Naive B cell (primary cell): ENCODE measurements around the gene NAALADL2. TPM values are rescaled to one million over a fixed set of nuclear protein-coding genes. Genes with fewer than 3 reads are reported as not detected.
"Not testable (repeated sequence)": the region's sequence is repeated elsewhere in the genome, so short reads cannot be mapped to it uniquely, and the experiment has no call there.

ENCODE experiments used
- ATAC-seq, 2 donors: fragments of 150-1000 bp; cut with Tn5 transposase; 2 replicates each; pipeline ENCODE4 v1.10.0; 2021; ENCODE audit warnings: low read depth in 2 of 2, mild to moderate bottlenecking in 2 of 2, moderate library complexity in 2 of 2
- DNase-seq: peaks from one replicate; pipeline ENCODE4 v3.0.0; 2022
- H3K27ac Mint-ChIP-seq, 6 donors: one replicate each; pipeline ENCODE4 v1.8.0; 2020 to 2022; ENCODE audit warnings: mild to moderate bottlenecking in 6 of 6, mixed read lengths in 6 of 6, moderate library complexity in 5 of 6, inconsistent platforms in 2 of 6
- H3K27me3 Mint-ChIP-seq, 3 donors: one replicate each; pipeline ENCODE4 v1.8.0; 2021 to 2022; ENCODE audit warnings: mixed read lengths in 3 of 3, mild to moderate bottlenecking in 1 of 3
- H3K36me3 Mint-ChIP-seq, 2 donors: one replicate each; pipeline ENCODE4 v1.8.0; 2020 to 2022; ENCODE audit warnings: mixed read lengths in 2 of 2, inconsistent platforms in 1 of 2, mild to moderate bottlenecking in 1 of 2
- H3K4me1 Mint-ChIP-seq, 3 donors: one replicate each; pipeline ENCODE4 v1.8.0; 2020 to 2022; ENCODE audit warnings: mixed read lengths in 3 of 3, inconsistent platforms in 1 of 3, mild to moderate bottlenecking in 1 of 3, moderate library complexity in 1 of 3
- H3K4me3 Mint-ChIP-seq, 8 donors: one replicate each; pipeline ENCODE4 v1.8.0; 2020 to 2022; ENCODE audit warnings: mild to moderate bottlenecking in 8 of 8, mixed read lengths in 8 of 8, moderate library complexity in 8 of 8, inconsistent platforms in 2 of 8
- H3K9me3 Mint-ChIP-seq, 7 donors: one replicate each; pipeline ENCODE4 v1.8.0; 2020 to 2022; ENCODE audit warnings: mixed read lengths in 7 of 7, mild to moderate bottlenecking in 5 of 7, inconsistent platforms in 2 of 7, moderate library complexity in 1 of 7
- polyA plus RNA-seq, 6 donors: library from polyadenylated mRNA; unstranded; fragments of 300-500 nt; fragmentation: Illumina TruSeq; gene quantifications; one replicate each; pipeline ENCODE4 v1.2.3, GENCODE V29; 2021; ENCODE audit warnings: low read depth in 6 of 6

NAALADL2 gene
- polyA plus RNA-seq, 6 donors from 2014 or later = not detected

GRCh38 chr3:175399156-175399840 is 540.2 kb downstream of the NAALADL2 start:
- peaks cover 0 to 7% (median 4%) of the 10 kb centered on the region in 7 donors for H3K9me3 Mint-ChIP-seq
- DNase-seq = no peak
- H3K4me3 Mint-ChIP-seq = no peak overlapping the region
- H3K27ac Mint-ChIP-seq = no peak overlapping the region
- no peaks in the 10 kb centered on the region for H3K36me3 Mint-ChIP-seq
- no peaks in the 10 kb centered on the region for H3K27me3 Mint-ChIP-seq
- H3K4me1 Mint-ChIP-seq = no peaks in the 10 kb centered on the region
- no peak for ATAC-seq

DNA sequence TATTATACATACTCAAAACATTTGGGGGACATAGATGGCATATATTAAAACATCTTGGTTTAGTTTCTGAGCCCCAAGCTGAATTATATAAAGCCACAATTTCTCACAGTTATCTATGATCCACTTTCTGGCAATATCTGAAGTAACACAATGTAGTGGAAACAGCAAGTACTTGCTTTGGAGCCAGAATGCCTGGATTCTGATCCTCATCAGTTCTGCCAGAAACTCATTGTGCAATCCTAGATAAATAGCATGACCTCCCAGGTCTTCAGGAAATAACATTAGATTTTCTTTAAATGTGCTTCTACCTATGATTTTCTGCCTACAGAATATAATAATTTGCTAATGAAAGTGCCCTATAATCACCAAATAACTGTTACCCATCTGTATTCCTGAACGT is 544.9 kb downstream of the NAALADL2 start:
- Mint-ChIP-seq H3K36me3 (no peaks in the 10 kb centered on the region), H3K4me1 (no peaks in the 10 kb centered on the region), H3K27ac (no peak overlapping the region), H3K9me3 (peaks cover 0 to 3% (median 0%) of the 10 kb centered on the region in 7 donors), H3K27me3 (no peaks in the 10 kb centered on the region), H3K4me3 (no peak overlapping the region)
- ATAC-seq (no peak), DNase-seq (no peak)

GRCh38 chr3:175404621-175405020 is 545.5 kb downstream of the NAALADL2 start:
- H3K36me3 Mint-ChIP-seq = no peaks in the 10 kb centered on the region
- H3K4me1 Mint-ChIP-seq = no peaks in the 10 kb centered on the region
- no peak overlapping the region for H3K27ac Mint-ChIP-seq
- DNase-seq (no peak), ATAC-seq (no peak)
- H3K9me3 Mint-ChIP-seq = peaks cover 0 to 3% (median 0%) of the 10 kb centered on the region in 7 donors
- no peaks in the 10 kb centered on the region for H3K27me3 Mint-ChIP-seq
- H3K4me3 Mint-ChIP-seq = no peak overlapping the region

DNA sequence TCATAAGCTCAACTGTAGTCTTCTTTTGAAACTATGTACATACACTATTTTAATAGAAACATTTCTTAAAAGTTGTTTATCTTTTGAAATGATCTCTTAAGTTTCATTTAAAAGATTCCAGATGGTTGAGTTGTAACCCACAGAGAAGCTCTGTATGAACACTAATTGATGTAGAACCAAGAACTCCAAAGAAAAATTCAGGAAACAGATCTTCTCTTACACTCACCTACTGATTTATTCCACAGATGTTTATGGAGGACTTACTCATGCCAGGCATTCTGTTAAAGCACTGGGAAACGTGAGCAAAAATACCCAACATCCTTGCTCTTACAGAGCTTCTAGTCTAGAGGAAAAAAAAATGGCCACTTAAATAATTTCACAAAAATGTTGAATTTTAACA is 551.1 kb downstream of the NAALADL2 start:
- Mint-ChIP-seq H3K27ac (no peak overlapping the region), H3K36me3 (no peaks in the 10 kb centered on the region), H3K4me3 (no peak overlapping the region), H3K9me3 (peaks cover 0 to 8% (median 2%) of the 10 kb centered on the region in 7 donors), H3K4me1 (no peaks in the 10 kb centered on the region), H3K27me3 (no peaks in the 10 kb centered on the region)
- DNase-seq = no peak
- ATAC-seq = no peak

GRCh38 chr3:175411405-175411804 is 552.3 kb downstream of the NAALADL2 start:
- Mint-ChIP-seq H3K27ac (no peak overlapping the region), H3K9me3 (peaks cover 0 to 8% (median 2%) of the 10 kb centered on the region in 7 donors), H3K27me3 (no peaks in the 10 kb centered on the region), H3K36me3 (no peaks in the 10 kb centered on the region), H3K4me3 (no peak overlapping the region), H3K4me1 (no peaks in the 10 kb centered on the region)
- ATAC-seq (no peak), DNase-seq (no peak)

DNA sequence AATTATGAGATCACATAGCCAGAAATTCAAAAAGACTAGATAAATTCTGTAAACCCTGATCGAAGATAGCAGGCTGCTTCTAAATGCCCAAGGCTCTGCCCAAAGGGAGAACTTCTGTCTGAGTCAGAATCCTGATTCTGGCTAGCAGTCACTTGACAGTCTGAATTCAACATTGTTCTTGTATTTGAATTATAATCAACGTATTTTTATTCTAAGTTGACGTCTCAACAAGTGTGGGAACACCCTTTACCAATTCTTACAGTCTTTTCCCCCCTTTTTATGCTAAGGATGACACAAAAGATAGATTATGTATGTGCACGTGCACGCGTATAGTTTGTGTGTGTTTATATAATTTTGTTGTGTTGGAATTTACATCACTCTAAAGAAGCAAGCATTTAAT is 552.8 kb downstream of the NAALADL2 start:
- peaks cover 0 to 8% (median 2%) of the 10 kb centered on the region in 7 donors for H3K9me3 Mint-ChIP-seq
- H3K4me3 Mint-ChIP-seq = no peak overlapping the region
- no peaks in the 10 kb centered on the region for H3K36me3 Mint-ChIP-seq
- H3K4me1 Mint-ChIP-seq = no peaks in the 10 kb centered on the region
- no peak for DNase-seq
- H3K27ac Mint-ChIP-seq = no peak overlapping the region
- H3K27me3 Mint-ChIP-seq = no peaks in the 10 kb centered on the region
- ATAC-seq = no peak

DNA sequence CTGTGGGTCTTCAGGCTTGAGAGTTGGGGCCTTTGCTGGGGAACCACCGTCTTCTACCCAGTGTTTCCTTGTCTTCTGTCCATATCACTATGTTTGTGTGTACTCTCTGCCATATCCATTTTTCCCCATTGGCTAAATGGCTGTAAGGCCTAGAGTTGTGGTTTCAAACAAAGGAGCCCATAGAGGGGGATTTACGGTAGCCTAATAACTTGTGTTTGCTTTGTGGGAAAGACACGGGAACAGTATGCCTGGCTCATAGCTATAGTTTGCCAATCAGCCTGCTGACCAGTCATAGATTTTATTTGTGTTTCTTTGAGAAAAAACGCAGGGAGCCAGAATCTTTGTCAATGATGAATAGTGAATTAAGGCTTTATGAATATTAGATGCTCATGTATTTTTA is 554.8 kb downstream of the NAALADL2 start:
- DNase-seq (no peak), ATAC-seq (no peak)
- no peaks in the 10 kb centered on the region for H3K27me3 Mint-ChIP-seq
- H3K27ac Mint-ChIP-seq = no peak overlapping the region
- peaks cover 0 to 8% (median 2%) of the 10 kb centered on the region in 7 donors for H3K9me3 Mint-ChIP-seq
- H3K4me1 Mint-ChIP-seq = no peaks in the 10 kb centered on the region
- no peaks in the 10 kb centered on the region for H3K36me3 Mint-ChIP-seq
- H3K4me3 Mint-ChIP-seq = no peak overlapping the region

- no peak for ATAC-seq
Observed at GRCh38 chr3:175416600-175416999, 557.5 kb downstream of the NAALADL2 start.

DNA sequence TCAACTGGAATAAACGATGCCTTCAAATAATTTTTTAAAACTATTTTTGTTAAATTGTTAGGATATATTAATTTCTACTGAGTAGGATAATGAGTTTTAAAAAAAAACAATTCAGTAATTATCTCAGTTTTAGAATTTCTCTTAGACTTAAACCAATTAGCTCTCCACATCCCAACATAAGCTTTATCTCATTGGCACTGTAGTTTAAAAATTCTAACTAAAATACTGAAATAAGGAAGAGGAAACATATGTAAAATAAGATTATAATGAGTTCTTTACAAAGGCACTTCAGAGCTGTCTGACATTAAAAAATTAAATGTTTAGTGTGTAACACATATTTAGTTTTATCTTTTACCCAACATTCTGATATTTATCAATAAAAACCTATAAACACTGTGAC is 558.3 kb downstream of the NAALADL2 start:
- DNase-seq (no peak), ATAC-seq (no peak)
- Mint-ChIP-seq H3K9me3 (peaks cover 0 to 3% (median 0%) of the 10 kb centered on the region in 7 donors), H3K27me3 (no peaks in the 10 kb centered on the region), H3K4me3 (no peak overlapping the region), H3K4me1 (no peaks in the 10 kb centered on the region), H3K36me3 (no peaks in the 10 kb centered on the region), H3K27ac (no peak overlapping the region)

More at GRCh38 chr3:175416600-175416999, 557.5 kb downstream of the NAALADL2 start:
- H3K27ac Mint-ChIP-seq = no peak overlapping the region
- H3K36me3 Mint-ChIP-seq = no peaks in the 10 kb centered on the region
- no peak for DNase-seq
- H3K4me3 Mint-ChIP-seq = no peak overlapping the region
- peaks cover 0 to 3% (median 0%) of the 10 kb centered on the region in 7 donors for H3K9me3 Mint-ChIP-seq
- H3K27me3 Mint-ChIP-seq = no peaks in the 10 kb centered on the region
- no peaks in the 10 kb centered on the region for H3K4me1 Mint-ChIP-seq

- ATAC-seq = no peak
- no peak overlapping the region for H3K4me3 Mint-ChIP-seq
- H3K36me3 Mint-ChIP-seq = no peaks in the 10 kb centered on the region
- H3K4me1 Mint-ChIP-seq = no peaks in the 10 kb centered on the region
- H3K27ac Mint-ChIP-seq = no peak overlapping the region
- no peak for DNase-seq
- H3K27me3 Mint-ChIP-seq = no peaks in the 10 kb centered on the region
- H3K9me3 Mint-ChIP-seq = peaks cover 0 to 2% (median 0%) of the 10 kb centered on the region in 7 donors
Observed at GRCh38 chr3:175421902-175422301, 562.8 kb downstream of the NAALADL2 start.

DNA sequence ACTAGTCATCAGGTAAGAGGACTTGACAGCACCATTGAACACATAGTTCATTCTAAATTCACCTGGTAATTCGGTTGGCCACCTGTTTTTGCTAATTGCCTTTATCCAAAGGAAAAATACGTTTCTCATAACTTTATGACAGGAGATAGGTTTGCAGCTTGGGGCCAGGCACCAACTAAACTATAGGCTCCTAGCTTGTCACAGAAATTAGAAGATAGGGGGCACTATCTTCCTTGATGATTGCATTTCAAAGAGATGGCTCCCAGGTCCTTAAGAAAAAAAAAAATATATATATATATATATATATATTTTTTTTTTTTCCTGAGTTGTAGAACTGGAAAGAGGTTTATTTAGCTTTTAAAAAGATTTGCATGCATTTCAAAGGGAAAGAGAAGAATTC is 563.6 kb downstream of the NAALADL2 start:
- DNase-seq (no peak), ATAC-seq (no peak)
- Mint-ChIP-seq H3K36me3 (no peaks in the 10 kb centered on the region), H3K27ac (no peak overlapping the region), H3K4me1 (no peaks in the 10 kb centered on the region), H3K9me3 (peaks cover 0 to 2% (median 0%) of the 10 kb centered on the region in 7 donors), H3K4me3 (no peak overlapping the region), H3K27me3 (no peaks in the 10 kb centered on the region)

DNA sequence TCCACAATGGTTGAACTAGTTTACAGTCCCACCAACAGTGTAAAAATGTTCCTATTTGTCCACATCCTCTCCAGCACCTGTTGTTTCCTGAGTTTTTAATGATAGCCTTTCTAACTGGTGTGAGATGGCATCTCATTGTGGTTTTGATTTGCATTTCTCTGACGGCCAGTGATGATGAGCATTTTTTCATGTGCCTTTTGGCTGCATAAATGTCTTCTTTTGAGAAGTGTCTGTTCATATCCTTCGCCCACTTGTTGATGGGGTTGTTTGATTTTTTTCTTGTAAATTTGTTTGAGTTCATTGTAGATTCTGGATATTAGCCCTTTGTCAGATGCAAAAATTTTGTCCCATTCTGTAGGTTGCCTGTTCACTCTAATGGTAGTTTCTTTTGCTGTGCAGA is 564.7 kb downstream of the NAALADL2 start:
- not testable (repeated sequence) for H3K36me3 Mint-ChIP-seq, ATAC-seq, H3K27me3 Mint-ChIP-seq, H3K27ac Mint-ChIP-seq, H3K4me3 Mint-ChIP-seq, H3K9me3 Mint-ChIP-seq, DNase-seq, H3K4me1 Mint-ChIP-seq

- Mint-ChIP-seq H3K36me3 (no peaks in the 10 kb centered on the region), H3K4me3 (no peak overlapping the region), H3K27ac (peak overlapping the region in 1 of 6 donors; percentile 47), H3K27me3 (no peaks in the 10 kb centered on the region), H3K4me1 (no peaks in the 10 kb centered on the region), H3K9me3 (peaks cover 0 to 3% (median 0%) of the 10 kb centered on the region in 7 donors)
- ATAC-seq = no peak
- DNase-seq = no peak
Observed at GRCh38 chr3:175426805-175427204, 567.7 kb downstream of the NAALADL2 start.

DNA sequence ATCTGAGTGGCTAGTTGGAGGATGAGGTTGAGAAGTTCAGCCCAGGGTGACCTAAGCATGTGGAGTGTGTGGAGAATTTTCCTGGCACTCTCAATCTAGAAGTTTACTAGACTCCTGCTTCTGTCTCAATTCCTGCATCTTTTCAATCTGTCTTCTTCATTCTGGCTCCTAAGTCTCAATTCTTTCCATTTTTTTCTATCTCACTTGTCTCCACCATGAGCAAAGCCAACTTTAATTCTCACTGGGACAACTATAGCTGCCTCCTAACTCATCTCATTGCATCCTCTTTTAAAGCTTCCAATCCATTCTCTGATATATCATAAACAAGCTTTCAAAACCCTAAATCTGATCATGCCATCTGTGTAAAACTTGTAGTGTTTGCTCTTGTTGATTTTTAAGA is 569.3 kb downstream of the NAALADL2 start:
- Mint-ChIP-seq H3K4me3 (no peak overlapping the region), H3K9me3 (peaks cover 0 to 3% (median 0%) of the 10 kb centered on the region in 7 donors), H3K36me3 (no peaks in the 10 kb centered on the region), H3K27ac (no peak overlapping the region), H3K27me3 (no peaks in the 10 kb centered on the region), H3K4me1 (no peaks in the 10 kb centered on the region)
- DNase-seq (no peak), ATAC-seq (no peak)
